Measurements from ENCODE around the gene UGGT1. TPM values are rescaled to one million over a fixed set of nuclear protein-coding genes. Genes with fewer than 3 reads are reported as not detected.
A peak's percentile ranks its signal among the peaks of the same experiment; 100 is the strongest.
"Not testable (repeated sequence)": the region's sequence is repeated elsewhere in the genome, so short reads cannot be mapped to it uniquely, and the experiment has no call there.

The UGGT1 gene
- total RNA-seq, 1 experiment from 2014 or later, result 55.9 TPM

GRCh38 chr2:128172191-128172590 lies 81.2 kb downstream of the UGGT1 start:
- peaks cover 2 to 7% of the 10 kb centered on the region in 2 experiments; a peak in 3 of 4 replicates for H3K4me1 Mint-ChIP-seq
- H3K56ac ChIP-seq (ENCODE audit: insufficient read length, low read depth, low read length), result no peak overlapping the region
- H3K23me2 ChIP-seq (ENCODE audit: insufficient read length, low read depth, low read length, poor library complexity, severe bottlenecking), result no peaks in the 10 kb centered on the region
- H3K4me1 ChIP-seq (ENCODE audit: insufficient read depth, low read length), result no peaks in the 10 kb centered on the region
- no peak overlapping the region for H3K4ac ChIP-seq (ENCODE audit: low read depth, low read length)
- no peak overlapping the region for H3K4me2 ChIP-seq (ENCODE audit: insufficient read depth, insufficient read length, low read length)
- no peaks in the 10 kb centered on the region for H3K9me3 Mint-ChIP-seq
- peak; percentile 64 for TF ChIP-seq CTCF (conservative IDR thresholded peaks at IDR 0.05)
- no peak overlapping the region for H3K14ac ChIP-seq (ENCODE audit: insufficient read depth, low read length)
- H2BK15ac ChIP-seq (ENCODE audit: low read depth, low read length), result no peak overlapping the region
- H4K91ac ChIP-seq (ENCODE audit: insufficient read length, low read depth, low read length), result no peak overlapping the region
- H4K5ac ChIP-seq (ENCODE audit: insufficient read length, low read depth, low read length), result no peak overlapping the region
- no peak overlapping the region for H3K23ac ChIP-seq (ENCODE audit: insufficient read length, low read depth, low read length)
- H3K4me3 Mint-ChIP-seq, result no peak overlapping the region
- H3K79me1 ChIP-seq (ENCODE audit: insufficient read depth, low read depth, low read length, poor library complexity, severe bottlenecking), result no peaks in the 10 kb centered on the region
- no peaks in the 10 kb centered on the region for H3K79me2 ChIP-seq (ENCODE audit: insufficient read depth, low read length)
- no peak overlapping the region for H3K18ac ChIP-seq (ENCODE audit: insufficient read length, low read depth, low read length)
- H3K36me3 Mint-ChIP-seq (ENCODE audit: insufficient read depth in 1 of 3, low read depth in 3 of 3), result peaks cover 31 to 81% (median 69%) of the 10 kb centered on the region in 3 experiments; a peak in 6 of 7 replicates
- no peak overlapping the region for H4K8ac ChIP-seq (replicated peaks; ENCODE audit: insufficient read length, low read depth, low read length)
- H2AK5ac ChIP-seq (ENCODE audit: insufficient read length, low read length), result no peak overlapping the region
- no peak overlapping the region for H2BK5ac ChIP-seq (ENCODE audit: insufficient read length, low read length)
- H3T11ph ChIP-seq (ENCODE audit: low read length), result no peak overlapping the region
- no peaks in the 10 kb centered on the region for H4K20me1 ChIP-seq (ENCODE audit: control insufficient read depth, insufficient read depth, insufficient read length)
- no peak for DNase-seq
- H2AFZ ChIP-seq (ENCODE audit: low read length), result no peak overlapping the region
- H3K9ac ChIP-seq (ENCODE audit: extremely low read depth, insufficient read length, low read length), result no peak overlapping the region
- no peak overlapping the region for H3K27ac ChIP-seq (ENCODE audit: insufficient read length, low read depth, low read length)
- WGBS (ENCODE audit: extremely low coverage, insufficient read length, low lambda C conversion rate), result no CpG with 5 or more reads among the region's 5 CpGs
- H3K27me3 ChIP-seq (ENCODE audit: insufficient read depth, low read length), result no peaks in the 10 kb centered on the region
- no peak overlapping the region for H2BK120ac ChIP-seq (ENCODE audit: low read depth, low read length, poor library complexity, severe bottlenecking)
- no peaks in the 10 kb centered on the region for H3K9me3 ChIP-seq (ENCODE audit: control insufficient read depth, low read depth, low read length)
- H3K27ac Mint-ChIP-seq, result no peak overlapping the region
- no peak overlapping the region for H2BK20ac ChIP-seq (ENCODE audit: low read depth, low read length, poor library complexity, severe bottlenecking)
- H2BK12ac ChIP-seq (ENCODE audit: insufficient read length, low read depth, low read length), result no peak overlapping the region
- no peaks in the 10 kb centered on the region for H3K27me3 Mint-ChIP-seq (ENCODE audit: low read depth)

- not testable (repeated sequence) for DNase-seq; H3K4me3 Mint-ChIP-seq; H4K20me1 ChIP-seq (ENCODE audit: control insufficient read depth, insufficient read depth, insufficient read length); H3K56ac ChIP-seq (ENCODE audit: insufficient read length, low read depth, low read length); H4K91ac ChIP-seq (ENCODE audit: insufficient read length, low read depth, low read length); H4K5ac ChIP-seq (ENCODE audit: insufficient read length, low read depth, low read length); H3K27me3 ChIP-seq (ENCODE audit: insufficient read depth, low read length); H3K9ac ChIP-seq (ENCODE audit: extremely low read depth, insufficient read length, low read length); H3K18ac ChIP-seq (ENCODE audit: insufficient read length, low read depth, low read length); H3K9me3 ChIP-seq (ENCODE audit: control insufficient read depth, low read depth, low read length); H3K23me2 ChIP-seq (ENCODE audit: insufficient read length, low read depth, low read length, poor library complexity, severe bottlenecking); H3K4ac ChIP-seq (ENCODE audit: low read depth, low read length); H3K27ac ChIP-seq (ENCODE audit: insufficient read length, low read depth, low read length); H2BK120ac ChIP-seq (ENCODE audit: low read depth, low read length, poor library complexity, severe bottlenecking); H3K14ac ChIP-seq (ENCODE audit: insufficient read depth, low read length); H3K4me1 ChIP-seq (ENCODE audit: insufficient read depth, low read length); H4K8ac ChIP-seq (replicated peaks; ENCODE audit: insufficient read length, low read depth, low read length); H3K4me2 ChIP-seq (ENCODE audit: insufficient read depth, insufficient read length, low read length); H3T11ph ChIP-seq (ENCODE audit: low read length); H2BK5ac ChIP-seq (ENCODE audit: insufficient read length, low read length); H2BK15ac ChIP-seq (ENCODE audit: low read depth, low read length); H3K79me1 ChIP-seq (ENCODE audit: insufficient read depth, low read depth, low read length, poor library complexity, severe bottlenecking); H3K4me1 Mint-ChIP-seq; H3K27me3 Mint-ChIP-seq (ENCODE audit: low read depth); H2BK20ac ChIP-seq (ENCODE audit: low read depth, low read length, poor library complexity, severe bottlenecking); H3K23ac ChIP-seq (ENCODE audit: insufficient read length, low read depth, low read length); H2AFZ ChIP-seq (ENCODE audit: low read length); H2BK12ac ChIP-seq (ENCODE audit: insufficient read length, low read depth, low read length); H3K79me2 ChIP-seq (ENCODE audit: insufficient read depth, low read length); H2AK5ac ChIP-seq (ENCODE audit: insufficient read length, low read length); H3K27ac Mint-ChIP-seq; H3K9me3 Mint-ChIP-seq
- no CpG with 5 or more reads among the region's 4 CpGs for WGBS (ENCODE audit: extremely low coverage, insufficient read length, low lambda C conversion rate)
- H3K36me3 Mint-ChIP-seq (ENCODE audit: insufficient read depth in 1 of 3, low read depth in 3 of 3), result peaks cover 28 to 87% (median 65%) of the 10 kb centered on the region in 3 experiments; a peak in 6 of 7 replicates
Observed at GRCh38 chr2:128174067-128174466, 83.1 kb downstream of the UGGT1 start.

Data from H9 (cell line).